ENCODE data around the gene FSTL4.

Gene FSTL4

DNA sequence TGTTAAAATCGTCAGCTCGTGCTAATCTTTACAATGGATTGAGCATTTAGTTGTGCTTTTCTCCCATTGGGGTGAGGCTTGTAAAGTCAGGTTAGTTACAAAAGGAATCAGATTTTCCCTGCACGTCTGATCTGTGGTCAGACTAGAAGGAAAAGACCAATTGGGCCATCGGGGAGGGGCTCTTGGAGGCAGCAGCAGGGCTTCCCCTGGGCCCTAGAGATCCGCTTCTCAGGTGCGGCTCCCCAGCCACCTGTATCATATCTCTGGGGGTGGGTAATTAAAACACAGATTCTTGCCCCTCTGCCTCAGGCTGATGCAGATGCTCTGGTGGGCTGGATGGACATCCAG, 360.2 kb downstream of the FSTL4 start:
- no peak for TF ChIP-seq CTCF (IDR thresholded peaks at IDR 0.05)

DNA sequence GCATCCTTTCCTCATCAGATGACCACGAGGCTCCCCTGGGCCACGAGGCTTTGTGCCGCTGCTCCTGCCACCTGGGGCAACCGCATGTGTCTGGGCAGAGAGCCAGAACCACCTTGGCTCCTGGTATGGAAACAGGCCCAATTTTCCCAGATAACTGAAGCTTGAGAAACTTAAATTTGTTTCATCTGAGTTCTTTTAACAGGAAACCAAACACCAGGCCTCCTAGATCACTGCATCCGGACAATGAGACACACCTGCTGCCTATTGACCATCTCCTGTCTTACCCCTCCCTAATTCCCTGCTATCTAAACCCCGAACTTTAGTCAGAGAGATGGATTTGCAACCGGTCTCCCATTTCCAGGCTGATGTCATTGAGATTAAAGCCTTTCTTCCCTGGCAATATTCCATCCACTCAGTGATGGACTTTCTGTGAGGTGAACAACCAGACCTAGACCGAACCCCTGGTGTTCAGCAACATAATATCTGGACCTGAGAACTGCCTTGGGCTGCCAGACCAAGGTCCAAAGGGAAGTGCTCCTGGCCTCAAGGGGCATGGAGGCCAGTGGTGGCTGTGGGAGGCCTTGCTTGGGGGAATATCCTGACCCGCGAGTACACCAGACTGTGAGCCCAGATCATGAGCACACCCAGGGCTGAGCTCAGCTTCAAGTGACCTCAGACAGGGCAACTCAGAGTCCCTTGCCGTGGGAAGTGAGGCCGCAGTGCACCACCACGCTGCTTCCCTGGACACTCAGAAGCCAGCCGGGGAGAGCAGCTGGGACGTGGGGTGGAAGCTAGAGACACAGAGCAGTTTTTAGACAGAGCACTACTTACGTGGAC, 360.8 kb downstream of the FSTL4 start:
- TF ChIP-seq CTCF (IDR thresholded peaks at IDR 0.05): no peak

- TF ChIP-seq CTCF (IDR thresholded peaks at IDR 0.05): no peak
These were observed 361.8 kb downstream of the FSTL4 start for GRCh38 chr5:133250527-133250926.

- TF ChIP-seq CTCF (IDR thresholded peaks at IDR 0.05): no peak
These were observed 362.7 kb downstream of the FSTL4 start for GRCh38 chr5:133249593-133249992.

DNA sequence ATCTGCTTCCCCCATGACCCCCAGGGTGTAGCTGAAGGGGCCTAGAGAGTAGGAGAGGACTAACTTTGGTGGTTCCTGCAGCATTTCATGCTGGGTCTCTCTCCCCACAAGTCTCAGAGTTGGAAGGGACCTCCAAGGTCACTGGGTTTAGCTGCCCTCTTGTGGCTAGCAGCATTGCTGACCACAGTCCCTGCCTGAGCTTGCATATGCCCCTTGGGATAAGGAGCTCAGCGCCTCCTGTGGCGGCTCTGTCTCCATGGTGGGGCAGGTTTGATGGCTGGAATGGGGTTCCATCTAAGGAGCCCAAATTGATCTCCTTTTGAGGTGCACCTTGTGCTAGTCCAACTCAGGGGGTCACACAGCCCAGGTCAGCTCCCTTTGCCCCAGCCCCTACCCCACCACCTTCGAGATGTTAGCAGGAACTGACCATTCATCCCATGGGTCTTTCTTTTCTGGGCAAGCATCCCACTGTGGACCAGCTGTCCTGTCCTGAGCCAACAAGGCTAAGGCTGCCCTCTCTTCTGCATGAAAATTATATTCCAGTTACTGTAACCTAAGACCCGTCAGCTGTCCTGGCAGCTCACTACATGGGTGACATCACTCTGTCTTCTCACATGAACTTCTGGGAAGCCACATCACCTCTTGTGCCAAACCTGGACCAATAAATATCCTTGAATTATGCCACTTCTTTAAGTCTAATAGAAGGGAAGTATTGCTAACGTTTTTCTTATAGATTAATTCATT, 364.3 kb downstream of the FSTL4 start:
- peak; percentile 42; the same call in 1 of the 2 replicates for TF ChIP-seq CTCF (IDR thresholded peaks at IDR 0.05)

DNA sequence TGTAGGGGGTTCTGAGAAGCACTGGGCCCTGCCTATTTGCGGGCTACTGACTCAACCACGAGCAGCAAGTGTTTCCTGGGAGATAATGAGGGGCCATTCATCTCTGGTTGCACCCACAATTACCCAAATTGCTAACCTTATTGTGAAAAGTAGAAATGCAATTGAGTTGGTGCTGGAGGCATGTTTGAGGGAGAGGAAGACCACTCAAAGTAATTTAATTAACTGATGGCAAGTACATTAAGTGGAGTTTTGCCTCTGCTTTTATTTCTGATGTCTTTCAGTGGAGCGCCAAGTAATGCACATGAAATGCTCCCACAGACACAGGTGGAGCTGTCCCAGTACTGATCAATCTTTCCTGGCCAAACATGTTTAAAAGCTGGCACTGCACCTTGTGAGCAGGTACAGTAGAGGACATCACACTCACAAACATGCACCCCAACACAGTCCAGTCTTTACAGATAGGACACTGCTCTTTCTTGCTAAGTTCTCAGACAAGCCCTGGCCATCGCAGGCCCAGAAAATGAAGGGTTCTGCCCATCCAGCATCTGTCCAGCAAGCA, 365.1 kb downstream of the FSTL4 start:
- no peak for TF ChIP-seq CTCF (IDR thresholded peaks at IDR 0.05)

GRCh38 chr5:133246376-133247150, 365.8 kb downstream of the FSTL4 start:
- TF ChIP-seq CTCF (IDR thresholded peaks at IDR 0.05): no peak

All from LNCAP (cell line).